Stomach (tissue), 4 donors: Measurements from ENCODE around the gene PLXNA2.

ENCODE experiments used
- CTCF ChIP-seq, 7 experiments: fragments of 450-650 bp in 4 of 7; fragments of 200-600 bp in 3 of 7; sonication (generic) in 3 of 7; IDR thresholded peaks; one replicate each; pipeline ENCODE4 v1.5.1; 2016 to 2019; ENCODE audit warnings: antibody characterized with exemption in 7 of 7, control low read depth in 2 of 7, mild to moderate bottlenecking in 1 of 7
- POLR2A ChIP-seq, 4 donors: fragments of 450-650 bp; IDR thresholded peaks; one replicate each; pipeline ENCODE4 v1.6.1; 2016; ENCODE audit warnings: antibody characterized with exemption in 4 of 4, control low read depth in 2 of 4, mild to moderate bottlenecking in 1 of 4, moderate library complexity in 1 of 4
- POLR2AphosphoS5 ChIP-seq, 3 donors: sonication (generic); formaldehyde crosslinking; IDR thresholded peaks; one replicate each; pipeline ENCODE4 v1.6.1; 2016; ENCODE audit warnings: antibody characterized with exemption in 3 of 3

GRCh38 chr1:208136459-208137182 lies 107.6 kb downstream of the PLXNA2 start:
- no peak for TF ChIP-seq CTCF (IDR thresholded peaks at IDR 0.05)
- TF ChIP-seq POLR2A (IDR thresholded peaks at IDR 0.05), result no peak
- TF ChIP-seq POLR2AphosphoS5 (IDR thresholded peaks at IDR 0.05), result no peak
